GM19025 (cell line): Measurements from ENCODE around the gene EDDM13.
A peak's percentile ranks its signal among the peaks of the same experiment; 100 is the strongest.
"Not testable (repeated sequence)": the region's sequence is repeated elsewhere in the genome, so short reads cannot be mapped to it uniquely, and the experiment has no call there.

Source experiments
- ATAC-seq: cut with Tn5 transposase; IDR thresholded peaks from one replicate; pipeline ENCODE4 v1.9.1; 2021; ENCODE audit warnings: mild to moderate bottlenecking, low read depth, moderate library complexity; ENCODE audit not compliant: unreplicated experiment

Gene EDDM13

DNA sequence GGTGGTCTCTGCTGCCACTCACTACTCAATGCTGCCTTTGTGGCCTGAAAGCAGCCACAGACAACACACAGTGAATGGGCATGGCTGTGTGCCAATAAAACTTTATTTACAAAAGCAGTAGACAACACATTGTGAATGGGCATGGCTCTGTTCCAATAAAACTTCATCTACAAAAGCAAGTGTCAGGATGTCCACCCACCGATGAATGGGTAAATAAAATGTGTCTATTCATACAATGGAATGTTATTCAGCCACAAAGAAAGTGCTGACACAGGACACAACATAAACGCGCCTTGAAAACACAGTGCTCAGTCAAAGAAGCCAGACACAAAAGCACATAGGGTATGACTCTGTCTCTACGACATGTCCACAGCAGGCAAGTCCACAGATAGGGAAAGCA is 22.0 kb downstream of the EDDM13 start:
- ATAC-seq: no peak

DNA sequence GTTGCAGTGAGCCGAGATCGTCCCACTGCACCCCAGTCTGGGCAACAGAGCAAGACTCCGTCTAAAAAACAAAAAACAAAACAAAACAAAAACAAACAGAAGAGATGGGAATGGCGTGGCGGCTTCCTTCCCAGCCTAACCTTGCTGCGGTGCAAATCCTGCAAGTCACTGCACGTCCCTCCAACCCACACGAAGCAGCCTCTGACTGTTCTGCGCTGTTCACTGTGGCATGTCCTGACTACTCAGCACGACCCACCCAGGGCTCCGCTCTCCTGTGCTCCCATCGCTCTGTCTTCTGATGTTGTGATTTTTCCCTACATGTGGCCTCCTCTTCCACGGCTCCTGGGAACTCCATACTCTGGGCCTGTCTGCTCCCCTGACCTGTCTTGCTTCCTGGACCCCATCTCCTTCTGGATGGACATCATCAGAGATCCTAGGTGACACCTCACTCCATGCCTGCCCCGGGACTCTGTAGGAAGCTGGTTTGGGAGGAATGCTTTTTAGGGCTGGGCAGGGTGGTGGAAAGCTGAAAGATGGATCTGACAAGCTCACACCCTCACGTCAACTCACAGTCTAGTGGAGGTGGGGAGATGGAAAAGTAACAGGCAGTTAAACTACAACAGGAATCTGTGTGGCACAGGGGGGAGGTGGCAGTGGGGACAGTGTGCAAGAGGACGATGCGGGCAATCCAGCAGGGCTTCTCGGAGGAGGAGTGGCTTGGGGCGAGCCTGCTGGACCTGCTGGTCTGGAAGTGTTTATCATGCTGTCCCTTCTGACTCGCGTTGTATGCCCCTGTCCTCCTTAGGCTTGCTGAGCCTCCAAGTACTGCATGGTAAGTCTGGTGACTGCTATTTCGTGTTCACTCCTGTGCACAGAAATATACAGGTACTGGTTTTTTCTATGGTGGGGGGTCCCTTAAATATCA is 23.2 kb downstream of the EDDM13 start:
- ATAC-seq: no peak

DNA sequence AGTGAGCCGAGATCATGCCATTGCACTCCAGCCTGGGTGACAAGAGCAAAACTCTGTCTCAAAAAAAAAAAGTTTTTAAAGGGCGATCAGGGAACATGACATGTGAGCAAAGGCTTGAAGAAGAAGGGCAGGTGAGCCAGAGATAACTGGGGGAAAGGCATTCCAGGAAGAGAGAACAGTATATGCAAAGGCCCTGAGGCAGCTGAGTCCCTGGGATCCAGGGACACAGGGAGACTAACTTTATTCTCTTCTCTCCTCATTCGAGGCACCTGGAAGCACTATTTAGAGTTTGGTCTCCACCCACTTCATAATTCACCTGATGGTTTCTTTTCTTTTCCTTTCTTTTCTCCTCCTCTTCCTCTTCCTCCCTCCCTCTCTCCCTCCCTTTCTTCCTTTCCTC is 24.5 kb downstream of the EDDM13 start:
- ATAC-seq: no peak

DNA sequence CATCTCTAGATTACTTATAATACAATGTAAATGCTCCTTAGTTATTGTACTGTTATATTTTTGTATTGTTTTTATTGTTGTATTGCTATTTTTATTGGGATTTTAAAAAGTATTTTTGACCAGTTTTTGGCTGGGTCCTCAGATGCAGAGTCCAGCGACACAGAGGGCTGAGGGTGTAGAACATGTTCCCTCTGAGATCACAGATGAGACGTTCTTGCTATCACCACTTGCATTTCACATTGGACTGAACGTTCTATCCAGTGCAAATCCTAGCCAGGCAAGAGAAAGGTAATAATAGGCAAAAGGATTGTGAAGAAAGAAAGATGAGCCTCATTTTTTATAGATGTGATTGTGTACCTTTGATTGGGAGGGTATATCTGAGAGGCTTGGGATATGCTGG is 27.1 kb downstream of the EDDM13 start:
- no peak for ATAC-seq

GRCh38 chr19:56301155-56301554 is 28.6 kb downstream of the EDDM13 start:
- no peak for ATAC-seq

DNA sequence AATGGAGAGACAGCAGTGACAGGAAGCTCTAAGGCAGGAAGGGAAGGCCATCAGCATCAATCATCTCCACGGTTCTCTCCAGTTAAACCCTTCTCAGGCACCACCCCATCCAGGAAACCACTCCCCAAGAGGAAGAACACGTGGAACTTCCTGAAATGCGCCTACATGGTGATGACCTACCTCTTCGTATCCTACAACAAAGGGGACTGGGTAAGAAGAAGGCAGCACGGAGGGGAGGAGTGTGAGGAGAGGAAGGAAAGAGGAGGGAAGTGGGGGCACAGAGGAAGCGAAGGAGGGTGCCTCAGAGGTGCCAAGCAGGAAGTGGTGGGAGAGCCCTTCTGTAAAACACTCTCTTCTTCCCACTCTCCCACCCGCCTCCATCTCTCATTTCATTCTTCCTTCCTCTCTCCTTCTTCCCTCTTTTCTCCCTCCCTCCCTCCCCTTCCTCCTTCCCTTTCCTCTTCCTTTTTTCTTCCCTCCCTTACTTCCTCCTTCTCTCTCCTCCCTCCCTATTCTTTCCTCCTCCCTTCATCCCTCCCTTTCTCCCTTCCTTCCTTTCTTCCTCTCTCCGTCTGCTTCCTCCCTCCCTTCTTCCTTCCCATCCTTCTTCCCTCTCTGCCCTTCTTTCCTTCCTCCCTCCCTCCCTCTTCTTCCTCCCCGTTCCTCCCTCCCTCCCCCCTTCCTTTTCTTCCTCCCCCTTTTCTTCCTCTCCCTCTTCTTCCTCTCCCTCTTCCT is 29.5 kb downstream of the EDDM13 start:
- ATAC-seq: no peak

DNA sequence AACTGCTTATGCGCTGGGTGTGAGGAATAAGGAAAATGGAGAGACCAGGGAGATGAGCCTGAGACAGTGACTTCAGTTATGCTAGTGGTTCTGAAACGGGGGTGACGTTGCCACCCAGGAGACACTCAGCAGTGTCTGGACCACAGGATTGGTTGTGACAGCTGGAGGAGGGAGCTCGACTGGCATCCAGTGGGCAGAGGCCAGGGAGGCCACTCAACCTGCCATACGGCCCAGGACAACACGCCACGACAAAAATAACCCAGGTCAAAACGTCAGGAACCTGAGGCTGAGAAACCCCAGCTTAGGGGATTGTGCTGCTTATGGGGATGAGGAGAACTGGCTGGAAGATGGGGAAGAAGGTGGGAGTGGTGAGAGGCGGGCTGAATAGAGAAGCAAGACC is 31.7 kb downstream of the EDDM13 start:
- no peak for ATAC-seq

GRCh38 chr19:56306016-56306415 is 33.5 kb downstream of the EDDM13 start:
- no peak for ATAC-seq

DNA sequence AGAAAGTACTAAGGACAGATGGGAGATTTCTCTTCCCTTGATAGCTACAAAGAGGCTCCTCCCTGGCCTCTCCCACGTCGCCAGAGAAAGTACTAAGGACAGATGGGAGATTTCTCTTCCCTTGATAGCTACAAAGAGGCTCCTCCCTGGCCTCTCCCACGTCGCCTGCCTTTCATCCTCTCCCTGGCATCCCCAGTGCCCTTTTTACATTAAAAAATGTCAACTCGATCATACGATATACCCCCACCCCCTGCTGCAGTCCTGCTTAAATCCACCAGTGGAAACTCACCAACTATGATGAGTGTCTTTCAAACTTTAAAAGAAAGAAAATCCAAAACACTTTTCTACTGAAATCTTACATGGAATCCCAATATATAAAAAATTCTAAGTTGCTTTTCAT is 34.5 kb downstream of the EDDM13 start:
- ATAC-seq: not testable (repeated sequence)

DNA sequence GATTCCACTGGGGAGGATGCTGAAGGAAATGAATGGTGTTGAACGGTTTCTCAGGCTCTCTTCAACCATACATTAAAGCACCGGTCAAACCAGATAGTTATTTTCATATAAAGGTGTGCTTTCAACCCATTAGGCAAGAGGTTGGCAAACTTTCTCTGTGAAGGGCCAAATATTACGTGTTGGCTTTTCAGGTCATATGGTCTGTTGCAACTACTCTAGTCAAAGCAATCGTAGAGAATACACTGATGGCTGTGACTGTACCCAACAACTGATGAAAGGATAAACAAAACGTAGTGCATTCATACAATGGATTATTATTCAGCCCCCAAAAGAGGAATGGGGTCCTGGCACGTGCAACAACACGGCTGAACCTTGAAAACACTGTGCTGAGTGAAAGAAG is 36.2 kb downstream of the EDDM13 start:
- ATAC-seq: no peak

DNA sequence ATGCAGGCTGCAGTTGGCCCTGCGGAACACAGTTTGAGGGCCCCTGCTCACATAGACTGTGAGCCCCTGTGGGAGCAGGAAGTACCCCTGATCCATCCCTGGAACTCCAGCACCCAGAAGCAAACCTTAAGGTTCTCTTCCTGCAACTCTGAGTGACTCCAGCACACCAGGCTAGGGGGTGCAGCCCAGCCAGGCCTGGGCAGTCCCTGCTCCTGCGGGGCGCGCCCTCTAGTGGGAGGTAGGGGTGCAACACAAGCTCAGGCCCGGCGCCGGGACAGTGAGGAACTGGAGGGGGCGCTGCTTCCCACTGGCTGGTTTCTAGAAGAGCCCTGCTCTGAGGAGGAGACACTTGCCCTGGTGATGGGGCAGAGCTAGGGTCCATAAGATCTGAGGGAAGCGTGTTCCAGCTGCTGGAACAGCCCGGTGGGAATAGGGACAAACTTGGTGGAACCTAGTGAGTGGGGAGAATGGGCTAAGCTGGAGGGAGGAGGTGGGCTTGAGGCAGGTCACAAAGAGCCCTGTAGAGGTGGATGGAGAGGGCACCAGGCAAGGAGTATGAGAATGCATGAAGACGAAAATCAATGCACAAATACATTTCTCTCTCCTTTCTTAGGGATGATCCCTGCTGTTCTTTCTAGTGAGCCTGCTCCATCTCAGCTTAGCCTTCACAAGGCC is 37.1 kb downstream of the EDDM13 start:
- no peak for ATAC-seq

GRCh38 chr19:56310462-56310861 is 37.9 kb downstream of the EDDM13 start:
- no peak for ATAC-seq

DNA sequence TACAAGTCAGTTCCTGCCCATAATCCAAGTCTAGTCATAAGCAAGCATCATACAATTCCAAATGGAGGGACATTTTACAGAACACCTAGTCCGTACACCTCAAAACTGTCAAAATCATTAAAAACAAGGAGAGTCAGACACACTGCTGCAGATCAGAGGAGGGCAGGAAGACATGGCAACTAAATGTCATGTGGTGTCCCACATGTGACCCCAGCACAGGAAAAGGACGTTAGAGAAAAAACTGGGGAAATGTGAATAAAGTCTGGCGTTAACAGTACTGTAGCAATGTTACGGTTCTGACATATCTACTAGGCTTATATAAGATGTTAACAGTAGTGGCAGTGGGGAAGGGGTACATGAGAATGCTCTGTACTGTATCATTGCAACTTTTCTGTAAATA is 39.8 kb downstream of the EDDM13 start:
- no peak for ATAC-seq

DNA sequence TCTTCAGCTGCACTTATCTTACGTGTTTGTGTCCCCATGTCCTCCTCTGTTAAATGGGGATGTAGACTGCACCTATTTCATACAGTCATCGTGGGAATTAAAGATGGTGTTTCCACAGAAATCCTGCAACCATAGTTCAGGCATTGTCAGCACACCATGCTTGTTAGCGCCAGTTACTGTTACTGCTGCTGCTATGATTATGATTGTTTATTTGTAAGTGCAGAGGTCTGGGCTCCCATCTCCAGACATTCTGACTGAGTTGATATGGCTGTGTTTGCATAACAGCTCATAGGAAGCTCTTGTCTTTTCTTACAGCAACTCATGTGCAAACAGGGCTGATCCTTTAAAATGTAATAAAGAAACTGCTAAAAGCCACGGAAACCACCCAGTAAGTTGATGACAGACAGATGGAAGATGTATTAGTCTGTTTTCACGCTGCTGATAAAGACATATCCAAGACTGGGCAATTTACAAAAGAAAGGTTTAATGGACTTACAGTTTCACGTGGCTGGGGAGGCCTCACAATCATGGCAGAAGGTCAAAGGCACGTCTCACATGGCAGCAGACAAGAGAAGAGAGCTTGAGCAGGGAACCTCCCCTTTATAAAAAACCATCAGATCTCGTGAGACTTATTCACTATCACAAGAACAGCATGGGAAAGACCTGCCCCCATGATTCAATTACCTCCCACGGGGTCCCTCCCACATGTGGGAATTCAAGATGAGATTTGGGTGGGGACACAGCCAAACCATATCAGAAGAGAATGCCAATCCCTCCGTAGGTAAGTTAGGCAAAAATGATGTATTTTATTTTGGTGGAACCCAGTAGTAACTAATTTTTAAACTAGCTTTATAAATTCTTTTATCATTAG is 40.5 kb downstream of the EDDM13 start:
- no peak for ATAC-seq

GRCh38 chr19:56314018-56314380 is 41.5 kb downstream of the EDDM13 start:
- ATAC-seq: no peak

DNA sequence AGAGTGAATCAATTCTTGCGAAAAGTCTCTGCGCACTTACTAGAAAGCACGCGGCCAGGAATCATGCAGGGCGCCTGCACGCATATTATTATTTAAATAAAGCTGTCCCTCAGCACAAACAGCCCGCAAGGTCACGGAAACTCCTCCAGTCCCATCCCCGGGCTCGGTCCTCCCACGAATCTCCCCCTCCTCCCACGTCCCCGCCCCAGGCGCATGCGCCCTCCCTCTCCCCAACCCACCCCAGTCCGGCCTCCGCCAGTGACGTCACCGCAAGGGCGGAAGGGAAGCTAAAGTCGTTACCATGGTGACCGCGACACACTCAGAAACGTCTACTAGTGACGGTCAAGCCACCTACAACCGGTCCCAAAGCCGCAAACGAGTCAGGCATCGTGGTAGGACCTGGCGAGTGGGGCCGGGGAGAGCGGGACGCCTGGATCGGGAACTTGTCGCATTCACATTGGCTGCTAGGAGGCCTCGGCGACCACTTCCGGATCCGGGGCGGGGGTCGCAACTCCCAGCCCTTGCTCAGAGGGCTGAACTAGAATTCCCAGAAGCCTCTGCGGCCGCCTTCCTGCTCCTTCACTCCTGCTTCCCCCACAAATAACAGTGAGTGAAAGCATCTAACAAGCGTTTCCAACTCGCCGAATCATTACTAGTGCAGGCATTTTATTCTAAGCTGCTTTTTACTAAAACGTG is 42.0 kb downstream of the EDDM13 start, which contains the start of gene ZSCAN5A:
ZSCAN5A (minus strand) TSS at position 459 of the 696 bp plus-strand sequence. CDS start 89,793 bp downstream, outside the sequence.
- peak; percentile 69 for ATAC-seq

- ATAC-seq: peak; percentile 73
These were observed 42.7 kb downstream of the EDDM13 start for GRCh38 chr19:56315077-56315828.

- no peak for ATAC-seq
These were observed 44.2 kb downstream of the EDDM13 start for GRCh38 chr19:56316728-56317127.

DNA sequence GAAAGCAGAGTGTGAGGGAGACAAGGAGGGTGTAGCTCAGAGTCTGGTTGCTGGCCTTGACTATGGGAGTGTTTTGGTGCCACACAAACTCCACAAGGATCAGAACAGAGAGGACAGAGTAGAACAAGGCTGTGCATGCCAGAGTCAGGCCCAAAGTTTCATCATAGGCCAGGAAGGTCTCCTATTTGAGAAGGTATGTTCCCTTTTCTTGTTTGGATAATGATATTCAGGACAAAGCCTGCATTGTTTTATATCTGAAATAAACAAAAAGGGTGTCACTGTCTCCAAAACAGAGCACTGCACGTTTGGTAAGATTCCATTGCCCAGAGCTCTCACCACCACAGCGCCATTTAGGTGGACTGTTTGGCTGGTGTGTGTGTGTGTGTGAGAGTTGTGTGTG is 45.2 kb downstream of the EDDM13 start:
- ATAC-seq: no peak
